HAP-1 (cell line): ENCODE measurements around the gene SLFN12.
"Not testable (repeated sequence)": the region's sequence is repeated elsewhere in the genome, so short reads cannot be mapped to it uniquely, and the experiment has no call there.

Source experiments
- DNase-seq, 2 experiments: peaks; one replicate each; pipeline ENCODE4 v3.0.0-alpha.2; 2016 to 2020; ENCODE audit warnings: low spot score in 2 of 2
- H3K27me3 ChIP-seq: fragments of 250-450 bp; sonication (Bioruptor Pico); 2 replicates; pipeline ENCODE4 v1.5.1; 2020; ENCODE audit warnings: low read depth, mild to moderate bottlenecking, moderate library complexity
- H3K36me3 ChIP-seq: fragments of 250-450 bp; sonication (Bioruptor Pico); replicated peaks from 2 replicates; pipeline ENCODE4 v1.5.1; 2020; ENCODE audit warnings: mild to moderate bottlenecking
- H3K4me1 ChIP-seq: fragments of 250-450 bp; sonication (Bioruptor Pico); 2 replicates; pipeline ENCODE4 v1.5.1; 2020; ENCODE audit warnings: mild to moderate bottlenecking
- H3K4me3 ChIP-seq: fragments of 250-450 bp; sonication (Bioruptor Pico); 2 replicates; pipeline ENCODE4 v1.5.1; 2020; ENCODE audit warnings: mild to moderate bottlenecking, moderate library complexity
- H3K9me3 ChIP-seq: fragments of 250-450 bp; sonication (Bioruptor Pico); 2 replicates; pipeline ENCODE4 v1.5.1; 2020; ENCODE audit warnings: mild to moderate bottlenecking, moderate library complexity
- in situ Hi-C: fragments of 300-500 bp; cut with MboI; formaldehyde crosslinking; loops from 3 replicates; pipeline ENCODE4 v1.14.3; 2020; ENCODE audit warnings: low sequenced_read_pairs, inconsistent platforms, mixed read lengths

The SLFN12 gene

GRCh38 chr17:35432176-35433074 lies at the start of gene SLFN12:
SLFN12 (minus strand) TSS chr17:35432500; CDS start chr17:35423028, 9,472 bp downstream.
- no peaks in the 10 kb centered on the region for H3K27me3 ChIP-seq
- peaks cover 2% of the 10 kb centered on the region; the same call in 1 of the 2 replicates for H3K9me3 ChIP-seq
- in situ Hi-C loops: no loop called here
- H3K4me1 ChIP-seq: peaks cover 22% of the 10 kb centered on the region
- no peaks in the 10 kb centered on the region for H3K36me3 ChIP-seq
- peak within 1 kb of the TSS; percentile 7 for H3K4me3 ChIP-seq
- peak in 1 of 2 experiments; percentile 13 for DNase-seq

- H3K4me1 ChIP-seq: no peaks in the 10 kb centered on the region
- H3K36me3 ChIP-seq: no peaks in the 10 kb centered on the region
- no peak overlapping the region for H3K4me3 ChIP-seq
- in situ Hi-C loops: no loop called here
- H3K9me3 ChIP-seq: no peaks in the 10 kb centered on the region
- DNase-seq: no peak
- peaks cover 26% of the 10 kb centered on the region for H3K27me3 ChIP-seq
Observed at GRCh38 chr17:35479271-35479670, 47.0 kb upstream of the SLFN12 start.

DNA sequence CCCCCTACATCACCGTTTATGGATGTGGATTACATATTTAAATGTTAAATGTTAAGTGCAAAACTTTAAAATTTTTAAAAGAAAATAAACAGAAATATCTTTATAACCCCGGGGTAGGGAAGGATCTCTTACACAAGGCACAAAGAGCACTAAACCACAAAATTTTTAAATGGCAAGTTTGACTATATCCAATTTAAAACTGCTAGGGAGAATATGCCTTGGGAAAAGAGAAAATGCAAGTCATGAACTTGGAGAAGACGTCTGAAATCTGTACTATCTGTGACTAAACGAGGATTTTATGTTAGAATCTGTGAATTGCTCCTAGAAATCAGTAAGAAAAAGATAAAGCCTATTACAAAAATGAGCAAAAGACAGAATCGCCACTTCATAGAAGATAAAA lies 44.9 kb upstream of the SLFN12 start:
- Histone ChIP-seq H3K27me3 (peaks cover 26% of the 10 kb centered on the region), H3K36me3 (no peaks in the 10 kb centered on the region)
- in situ Hi-C loops: no loop called here

DNA sequence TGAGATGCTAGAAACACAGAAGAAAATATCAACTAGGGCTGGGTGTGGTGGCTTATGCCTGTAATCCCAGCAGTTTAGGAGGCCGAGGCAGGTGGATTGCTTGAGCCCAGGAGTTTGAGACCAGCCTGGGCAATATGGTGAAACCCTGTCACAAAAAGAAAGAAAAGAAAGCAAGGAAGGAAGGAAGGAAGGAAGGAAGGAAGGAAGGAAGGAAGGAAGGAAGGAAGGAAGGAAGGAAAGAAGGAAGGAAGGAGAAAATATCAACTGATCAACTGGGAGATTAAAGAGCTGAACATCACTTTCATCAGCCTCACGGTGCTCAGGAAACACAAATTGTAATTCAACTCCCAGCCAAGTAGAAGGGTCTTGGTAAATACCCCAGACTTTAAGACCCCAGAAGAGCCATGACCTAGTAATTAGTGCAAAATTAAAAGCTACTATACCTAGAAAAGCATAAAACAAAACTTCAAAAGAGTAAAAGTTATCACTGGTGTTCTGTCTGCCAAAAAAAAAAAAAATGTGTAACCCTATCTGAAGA lies 44.1 kb upstream of the SLFN12 start:
- in situ Hi-C loops: no loop called here
- H3K9me3 ChIP-seq: no peaks in the 10 kb centered on the region

More for the DNA sequence above, 44.9 kb upstream of the SLFN12 start:
- H3K4me1 ChIP-seq: no peaks in the 10 kb centered on the region
- H3K9me3 ChIP-seq: no peaks in the 10 kb centered on the region
- no peak overlapping the region for H3K4me3 ChIP-seq
- DNase-seq: no peak

DNA sequence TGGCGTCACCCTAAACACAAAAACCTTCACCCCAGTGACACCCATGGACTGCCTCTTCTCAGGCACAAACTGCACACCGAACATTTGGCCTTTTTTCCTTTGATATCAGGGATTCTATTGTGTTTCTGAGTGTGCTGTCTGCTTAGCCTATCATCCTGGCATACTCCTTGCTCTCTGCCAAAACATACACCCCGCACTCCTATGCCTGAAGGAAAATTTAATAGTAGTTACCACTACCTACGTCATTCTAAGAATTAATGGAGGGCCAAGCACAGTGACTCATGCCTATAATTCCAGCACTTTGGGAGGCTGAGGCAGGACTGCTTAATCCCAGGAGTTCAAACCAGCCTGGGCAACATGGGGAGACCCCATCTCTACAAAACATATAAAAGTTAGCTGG lies 36.2 kb upstream of the SLFN12 start:
- in situ Hi-C loops: no loop called here
- Histone ChIP-seq H3K4me1 (no peaks in the 10 kb centered on the region), H3K27me3 (no peaks in the 10 kb centered on the region), H3K36me3 (no peaks in the 10 kb centered on the region), H3K9me3 (no peaks in the 10 kb centered on the region), H3K4me3 (no peak overlapping the region)
- DNase-seq: no peak

More for the DNA sequence above, 44.1 kb upstream of the SLFN12 start:
- DNase-seq: no peak
- peaks cover 26% of the 10 kb centered on the region for H3K27me3 ChIP-seq
- no peak overlapping the region for H3K4me3 ChIP-seq
- no peaks in the 10 kb centered on the region for H3K36me3 ChIP-seq
- no peaks in the 10 kb centered on the region for H3K4me1 ChIP-seq

DNA sequence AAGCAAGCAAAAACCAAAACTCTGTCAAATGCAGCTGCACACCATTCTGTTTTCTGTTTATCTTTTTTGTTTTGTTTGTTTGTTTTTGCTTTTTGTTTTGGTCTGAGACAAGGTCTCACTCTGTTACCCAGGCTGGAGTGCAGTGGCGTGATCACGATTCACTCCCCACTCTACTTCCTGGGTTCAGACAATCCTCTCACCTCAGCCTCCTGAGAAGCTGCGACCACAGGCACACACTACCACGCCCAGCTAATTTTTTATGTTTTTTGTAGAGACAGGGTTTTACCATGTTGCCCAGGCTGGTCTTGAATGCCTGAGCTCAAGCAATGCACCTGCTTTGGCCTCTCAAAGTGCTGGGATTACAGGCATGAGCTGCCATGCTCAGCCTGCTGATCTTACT lies 35.5 kb upstream of the SLFN12 start:
- no peak for DNase-seq
- H3K27me3 ChIP-seq: no peaks in the 10 kb centered on the region
- H3K9me3 ChIP-seq: no peaks in the 10 kb centered on the region
- in situ Hi-C loops: no loop called here
- H3K4me3 ChIP-seq: no peak overlapping the region
- H3K36me3 ChIP-seq: no peaks in the 10 kb centered on the region
- no peaks in the 10 kb centered on the region for H3K4me1 ChIP-seq

DNA sequence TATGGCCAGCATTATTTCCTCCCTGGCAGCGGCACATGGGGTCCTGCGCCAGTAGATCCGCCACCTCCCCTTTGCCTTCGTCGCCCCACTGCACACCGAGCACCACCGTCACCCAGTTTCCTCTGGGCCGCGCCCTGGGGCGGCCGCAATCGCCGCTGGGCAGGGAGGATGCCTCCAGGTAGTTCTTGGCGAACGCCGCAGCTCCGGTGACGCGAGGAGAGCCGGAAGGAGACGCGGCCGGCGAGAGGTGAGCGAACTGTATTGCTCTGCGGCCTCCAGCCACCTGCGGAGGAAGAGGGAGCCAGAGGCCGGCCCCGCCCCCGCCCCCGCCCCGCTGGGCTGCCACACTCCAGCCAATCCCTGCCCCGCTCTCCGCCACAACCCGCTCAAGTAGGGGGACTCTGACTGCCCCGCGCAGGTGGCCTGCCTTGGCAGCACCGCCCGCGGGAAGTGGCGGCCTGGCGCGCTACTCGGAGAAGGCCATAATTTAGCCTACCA lies 28.1 kb upstream of the SLFN12 start:
- H3K9me3 ChIP-seq: no peaks in the 10 kb centered on the region
- H3K4me3 ChIP-seq: no peak overlapping the region
- no peak for DNase-seq
- H3K4me1 ChIP-seq: no peaks in the 10 kb centered on the region
- H3K27me3 ChIP-seq: peaks cover 9% of the 10 kb centered on the region
- H3K36me3 ChIP-seq: no peaks in the 10 kb centered on the region
- in situ Hi-C loops: no loop called here

DNA sequence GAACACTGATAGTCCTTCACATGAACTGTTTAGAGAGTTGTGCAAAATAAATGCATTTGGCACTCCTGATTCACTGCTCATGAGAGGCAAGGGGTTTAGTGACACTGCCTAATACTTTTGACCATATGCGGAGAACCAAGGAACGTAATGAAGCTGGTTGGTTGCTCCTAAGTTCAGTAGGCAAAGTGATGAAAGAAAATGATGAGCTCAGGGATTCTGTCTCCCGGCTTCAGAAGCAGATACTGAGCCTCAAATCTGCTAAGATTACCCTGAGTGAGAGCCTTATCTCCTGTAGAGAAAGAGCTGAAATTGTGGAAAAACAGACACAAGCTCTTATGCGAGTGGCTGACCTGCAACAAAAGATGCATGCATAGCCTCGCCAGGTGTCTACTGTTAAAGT lies 21.7 kb upstream of the SLFN12 start:
- H3K27me3 ChIP-seq: not testable (repeated sequence)

GRCh38 chr17:35453171-35453570 lies 20.9 kb upstream of the SLFN12 start:
- Histone ChIP-seq H3K27me3 (no peaks in the 10 kb centered on the region), H3K9me3 (no peaks in the 10 kb centered on the region), H3K4me3 (no peak overlapping the region), H3K36me3 (no peaks in the 10 kb centered on the region), H3K4me1 (no peaks in the 10 kb centered on the region; the same call in 1 of the 2 replicates)
- in situ Hi-C loops: no loop called here
- DNase-seq: no peak

More for the DNA sequence above, 21.7 kb upstream of the SLFN12 start:
- H3K36me3 ChIP-seq, H3K4me1 ChIP-seq, H3K4me3 ChIP-seq, in situ Hi-C loops, H3K9me3 ChIP-seq, DNase-seq: not testable (repeated sequence)

- Histone ChIP-seq H3K4me3 (no peak overlapping the region), H3K4me1 (no peaks in the 10 kb centered on the region; the same call in 1 of the 2 replicates), H3K27me3 (no peaks in the 10 kb centered on the region), H3K9me3 (no peaks in the 10 kb centered on the region), H3K36me3 (no peaks in the 10 kb centered on the region)
- in situ Hi-C loops: no loop called here
- no peak for DNase-seq
Observed at GRCh38 chr17:35449371-35449931, 17.2 kb upstream of the SLFN12 start.

- Histone ChIP-seq H3K4me1 (no peaks in the 10 kb centered on the region; the same call in 1 of the 2 replicates), H3K27me3 (no peaks in the 10 kb centered on the region), H3K9me3 (no peaks in the 10 kb centered on the region), H3K36me3 (no peaks in the 10 kb centered on the region), H3K4me3 (no peak overlapping the region)
- in situ Hi-C loops: no loop called here
- no peak for DNase-seq
Observed at GRCh38 chr17:35448899-35449227, 16.6 kb upstream of the SLFN12 start.

GRCh38 chr17:35448214-35448898 lies 16.1 kb upstream of the SLFN12 start, which contains the start of gene SLFN13:
SLFN13 (minus strand) TSS chr17:35448766; CDS start chr17:35445680, 3,086 bp downstream.
- peak within 1 kb of the TSS; percentile 17 for H3K4me3 ChIP-seq
- no peaks in the 10 kb centered on the region for H3K36me3 ChIP-seq
- H3K27me3 ChIP-seq: no peaks in the 10 kb centered on the region
- no peaks in the 10 kb centered on the region; the same call in 1 of the 2 replicates for H3K4me1 ChIP-seq
- in situ Hi-C loops: no loop called here
- DNase-seq: peak; percentile 10 to 69
- H3K9me3 ChIP-seq: no peaks in the 10 kb centered on the region

DNA sequence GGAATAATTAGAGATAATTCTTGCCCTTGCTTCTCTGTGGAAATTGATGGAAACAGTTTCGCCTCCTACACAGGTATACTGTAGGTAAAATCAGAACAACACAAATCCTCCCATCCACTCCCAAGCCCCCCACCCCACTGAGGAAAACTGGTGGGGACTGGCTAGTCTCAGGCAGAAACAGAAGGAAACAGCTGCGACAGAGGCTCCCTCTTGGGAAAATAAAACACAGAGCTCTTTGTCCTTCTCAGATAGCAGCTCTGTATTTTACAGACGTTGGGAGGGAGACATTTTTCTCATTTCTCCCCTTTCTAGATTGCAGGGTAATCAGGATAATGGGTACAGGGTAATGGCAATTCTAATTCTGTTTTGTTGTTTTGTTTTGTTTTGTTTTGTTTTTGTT lies 15.2 kb upstream of the SLFN12 start:
- Histone ChIP-seq H3K27me3 (no peaks in the 10 kb centered on the region), H3K36me3 (no peaks in the 10 kb centered on the region), H3K4me3 (no peak overlapping the region), H3K9me3 (no peaks in the 10 kb centered on the region), H3K4me1 (no peaks in the 10 kb centered on the region; the same call in 1 of the 2 replicates)
- in situ Hi-C loops: no loop called here
- no peak for DNase-seq
